Common myeloid progenitor, CD34-positive (primary cell): ENCODE measurements around the gene ACACB.

ENCODE experiments used
- CTCF ChIA-PET: fragments of 350-600 bp; sonication (Branson Sonifier 250); formaldehyde crosslinking; loops from one replicate; lab custom pipeline; 2021; ENCODE audit warnings: antibody characterized with exemption; lab: Charles Lee
- POLR2A ChIA-PET: fragments of 350-600 bp; sonication (Branson Sonifier 250); formaldehyde crosslinking; loops from one replicate; lab custom pipeline; 2021; ENCODE audit warnings: antibody characterized with exemption; lab: Charles Lee
- DNase-seq, 3 donors: peaks; one replicate each; pipeline versions ENCODE4 v3.0.0 to v3.0.0-alpha.2; 2013
- H3K27ac ChIP-seq, 2 experiments: 1 replicate in 1 of 2; 2 replicates in 1 of 2; pipeline ENCODE4 v1.7.0; 2013; ENCODE audit warnings: inconsistent platforms in 2 of 2, low read length in 2 of 2, mild to moderate bottlenecking in 2 of 2, low read depth in 1 of 2, moderate library complexity in 1 of 2; ENCODE audit not compliant: severe bottlenecking in 2 of 2, insufficient read depth in 1 of 2, poor library complexity in 1 of 2
- H3K27me3 ChIP-seq, 5 experiments: replicated peaks in 2 of 5; 1 replicate in 3 of 5; 2 replicates in 2 of 5; pipeline versions ENCODE4 v1.6.1 to v1.7.0; 2013; ENCODE audit warnings: low read length in 4 of 5, mild to moderate bottlenecking in 2 of 5, moderate library complexity in 2 of 5, inconsistent platforms in 1 of 5; ENCODE audit not compliant: insufficient read depth in 5 of 5, control insufficient read depth in 4 of 5
- H3K36me3 ChIP-seq, 4 experiments: 1 replicate in 2 of 4; 2 replicates in 2 of 4; pipeline versions ENCODE4 v1.6.1 to v1.7.0; 2013; ENCODE audit warnings: low read length in 3 of 4, control low read depth in 1 of 4, mild to moderate bottlenecking in 1 of 4; ENCODE audit not compliant: control insufficient read depth in 4 of 4, insufficient read depth in 4 of 4
- H3K4me1 ChIP-seq, 4 experiments: 1 replicate in 3 of 4; 2 replicates in 1 of 4; pipeline versions ENCODE4 v1.6.1 to v1.7.1; 2013; ENCODE audit warnings: low read length in 3 of 4, mild to moderate bottlenecking in 3 of 4, control low read depth in 1 of 4, inconsistent platforms in 1 of 4, moderate library complexity in 1 of 4; ENCODE audit not compliant: control insufficient read depth in 4 of 4, insufficient read depth in 4 of 4; ENCODE audit errors: control extremely low read depth in 1 of 4
- H3K4me3 ChIP-seq, 7 experiments: 1 replicate in 4 of 7; 2 replicates in 3 of 7; pipeline versions ENCODE4 v1.5.1 to v1.7.0; 2013; ENCODE audit warnings: mild to moderate bottlenecking in 7 of 7, low read length in 6 of 7, moderate library complexity in 6 of 7, inconsistent platforms in 2 of 7, low read depth in 2 of 7, control low read depth in 1 of 7; ENCODE audit not compliant: insufficient read depth in 4 of 7, control insufficient read depth in 1 of 7; ENCODE audit errors: extremely low read depth in 1 of 7
- H3K9me3 ChIP-seq, 5 experiments: 1 replicate in 4 of 5; 2 replicates in 1 of 5; pipeline versions ENCODE4 v1.6.1 to v1.7.1; 2013; ENCODE audit warnings: low read length in 4 of 5, mild to moderate bottlenecking in 2 of 5, inconsistent platforms in 1 of 5, low read depth in 1 of 5, moderate library complexity in 1 of 5; ENCODE audit not compliant: control insufficient read depth in 4 of 5, insufficient read depth in 2 of 5; ENCODE audit errors: control extremely low read depth in 1 of 5
- WGBS: methylation state at CpG from one replicate; pipeline ENCODE4 v1.1.5; 2013; ENCODE audit not compliant: insufficient coverage; 5-methylcytosine and 5-hydroxymethylcytosine counted together

The ACACB gene

DNA sequence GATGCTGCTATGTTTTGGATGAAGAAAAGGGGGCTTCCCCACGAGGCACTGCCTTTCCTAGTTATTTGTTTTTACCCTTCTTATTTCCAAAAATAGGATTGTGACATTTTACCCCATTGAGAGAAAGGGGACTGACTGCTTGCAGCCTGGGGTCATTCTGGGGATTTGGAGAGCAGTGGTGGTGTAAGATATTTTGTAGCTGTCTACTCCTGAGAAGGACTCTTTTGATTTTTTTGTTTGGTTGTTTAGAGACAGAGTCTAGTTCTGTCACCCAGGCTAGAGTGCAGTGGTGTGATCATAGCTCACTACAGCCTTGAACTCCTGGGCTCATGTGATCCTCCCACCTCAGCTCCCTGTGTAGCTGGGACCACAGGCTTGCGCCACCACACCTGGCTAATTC is 113.8 kb downstream of the ACACB start:
- 100% methylated on average over 1 of the region's 2 CpGs for WGBS
- ChIA-PET CTCF (interaction anchor here (1.0 kb wide), 1 partner anchor 53 kb away, joined by 3 read pairs; no protein-coding TSS in a partner anchor), POLR2A (no interaction called here)
- no peaks in the 10 kb centered on the region for H3K27me3 ChIP-seq
- H3K9me3 ChIP-seq: no peaks in the 10 kb centered on the region
- no peak overlapping the region for H3K4me3 ChIP-seq
- H3K4me1 ChIP-seq: no peaks in the 10 kb centered on the region
- H3K27ac ChIP-seq: no peak overlapping the region
- H3K36me3 ChIP-seq: peaks cover 0 to 37% (median 7%) of the 10 kb centered on the region in 4 experiments
- DNase-seq: no peak

DNA sequence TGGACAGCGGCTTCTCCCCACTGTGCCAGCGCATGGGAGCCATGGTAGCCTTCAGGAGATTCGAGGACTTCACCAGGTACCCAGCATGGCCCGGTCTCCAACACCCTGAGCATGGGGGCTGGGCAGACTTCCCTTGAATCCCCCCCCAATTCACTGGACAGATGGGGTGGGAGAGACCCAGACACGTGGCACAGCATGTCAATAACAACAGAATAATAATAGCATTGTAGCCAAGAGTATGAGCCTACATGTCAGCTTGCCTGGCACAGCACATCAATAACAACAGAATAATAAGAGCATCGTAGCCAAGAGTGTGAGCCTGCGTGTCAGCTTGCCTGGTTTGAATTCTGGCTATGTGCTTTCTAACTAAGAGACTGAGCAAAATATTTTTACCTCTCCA is 116.3 kb downstream of the ACACB start:
- Histone ChIP-seq H3K4me1 (no peaks in the 10 kb centered on the region), H3K27ac (no peak overlapping the region), H3K4me3 (no peak overlapping the region), H3K9me3 (no peaks in the 10 kb centered on the region), H3K36me3 (peaks cover 0 to 46% (median 15%) of the 10 kb centered on the region in 4 experiments), H3K27me3 (no peaks in the 10 kb centered on the region)
- WGBS: 100% methylated on average over 5 of the region's 7 CpGs
- DNase-seq: no peak
- ChIA-PET CTCF (no interaction called here), POLR2A (no interaction called here)

DNA sequence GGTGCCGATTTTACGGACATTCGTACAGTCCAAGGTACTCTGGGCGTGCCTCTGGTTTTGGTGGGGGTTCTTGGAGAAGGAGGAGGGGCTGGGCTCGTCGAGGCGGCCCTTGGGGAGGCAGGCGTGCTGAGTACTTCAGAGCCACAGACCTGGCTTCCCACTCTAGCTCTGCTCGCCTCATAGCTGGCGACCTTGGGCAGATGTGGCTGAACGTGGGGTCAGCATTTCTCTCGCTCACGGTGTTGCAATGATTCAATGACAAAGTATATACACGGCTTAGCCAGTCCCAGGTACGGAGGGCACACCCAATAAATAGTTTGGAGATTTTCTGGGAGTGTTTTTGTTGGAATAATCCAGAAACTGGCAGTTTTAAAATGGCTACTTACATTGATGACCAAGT is 117.6 kb downstream of the ACACB start:
- 98% methylated on average over 12 of the region's 15 CpGs for WGBS
- DNase-seq: no peak
- ChIA-PET CTCF (interaction anchor here (1.1 kb wide), 1 partner anchor 13 kb away, joined by 4 read pairs; no protein-coding TSS in a partner anchor), POLR2A (no interaction called here)
- H3K27ac ChIP-seq: no peak overlapping the region
- H3K27me3 ChIP-seq: no peaks in the 10 kb centered on the region
- H3K4me3 ChIP-seq: no peak overlapping the region
- no peaks in the 10 kb centered on the region for H3K9me3 ChIP-seq
- peaks cover 0 to 42% (median 15%) of the 10 kb centered on the region in 4 experiments for H3K36me3 ChIP-seq
- no peaks in the 10 kb centered on the region for H3K4me1 ChIP-seq

DNA sequence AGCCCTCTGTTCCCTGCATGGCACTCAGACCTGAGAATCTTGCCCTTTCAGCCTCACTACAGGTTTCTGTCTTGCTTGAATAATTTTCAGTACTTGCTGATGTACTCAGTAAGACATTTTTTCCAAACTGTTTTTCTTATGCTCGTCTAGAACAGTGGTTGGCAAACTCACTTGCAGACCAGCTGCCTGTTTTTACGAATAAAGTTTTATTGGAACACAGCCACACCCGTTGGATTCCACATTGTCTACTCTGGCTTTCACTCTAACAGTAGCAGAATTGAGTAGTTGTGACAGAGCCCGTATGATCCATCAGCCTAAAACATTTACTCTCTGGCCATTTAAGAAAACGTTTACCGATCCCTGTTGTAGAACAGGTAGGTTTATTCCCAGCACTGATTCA is 119.9 kb downstream of the ACACB start:
- H3K4me3 ChIP-seq: no peak overlapping the region
- 96% methylated on average over 6 of the region's 6 CpGs for WGBS
- POLR2A ChIA-PET: no interaction called here

DNA sequence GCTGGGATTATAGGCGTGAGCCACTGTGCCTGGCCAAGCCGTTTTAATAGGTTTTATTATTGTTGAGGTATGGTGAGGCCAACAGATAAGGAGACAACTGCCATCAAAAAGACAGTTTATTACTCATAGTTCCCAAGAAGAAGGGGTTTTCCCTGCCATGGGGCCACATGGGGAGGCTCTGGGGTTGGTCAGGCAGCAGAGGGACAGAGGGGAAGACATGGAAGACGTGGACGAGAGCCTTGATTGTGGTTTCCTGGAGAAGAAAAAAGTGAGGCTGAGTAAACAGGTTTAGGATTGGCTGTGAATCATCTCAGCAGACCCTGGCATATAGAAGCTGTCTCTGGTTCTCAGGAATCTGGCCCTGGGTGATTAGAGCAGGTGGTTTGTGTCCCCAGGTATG is 122.8 kb downstream of the ACACB start:
- 82% methylated on average over 2 of the region's 4 CpGs for WGBS
- Histone ChIP-seq H3K36me3 (peaks cover 0 to 48% (median 25%) of the 10 kb centered on the region in 4 experiments), H3K4me3 (no peak overlapping the region), H3K27me3 (no peaks in the 10 kb centered on the region), H3K27ac (no peak overlapping the region), H3K4me1 (no peaks in the 10 kb centered on the region), H3K9me3 (no peaks in the 10 kb centered on the region)
- ChIA-PET CTCF (interaction anchor here (0.8 kb wide), 1 partner anchor 153 kb away, joined by 3 read pairs; no protein-coding TSS in a partner anchor), POLR2A (interaction anchor here (0.6 kb wide), 1 partner anchor 25 kb away, joined by 4 read pairs; no protein-coding TSS in a partner anchor)
- DNase-seq: no peak

More for the DNA sequence above, 119.9 kb downstream of the ACACB start:
- H3K36me3 ChIP-seq: peaks cover 0 to 45% (median 23%) of the 10 kb centered on the region in 4 experiments
- no peaks in the 10 kb centered on the region for H3K4me1 ChIP-seq
- H3K9me3 ChIP-seq: no peaks in the 10 kb centered on the region
- H3K27me3 ChIP-seq: no peaks in the 10 kb centered on the region
- H3K27ac ChIP-seq: no peak overlapping the region
- CTCF ChIA-PET: interaction anchor here (1.1 kb wide), 1 partner anchor 11 kb away, joined by 3 read pairs; no protein-coding TSS in a partner anchor
- DNase-seq: no peak

DNA sequence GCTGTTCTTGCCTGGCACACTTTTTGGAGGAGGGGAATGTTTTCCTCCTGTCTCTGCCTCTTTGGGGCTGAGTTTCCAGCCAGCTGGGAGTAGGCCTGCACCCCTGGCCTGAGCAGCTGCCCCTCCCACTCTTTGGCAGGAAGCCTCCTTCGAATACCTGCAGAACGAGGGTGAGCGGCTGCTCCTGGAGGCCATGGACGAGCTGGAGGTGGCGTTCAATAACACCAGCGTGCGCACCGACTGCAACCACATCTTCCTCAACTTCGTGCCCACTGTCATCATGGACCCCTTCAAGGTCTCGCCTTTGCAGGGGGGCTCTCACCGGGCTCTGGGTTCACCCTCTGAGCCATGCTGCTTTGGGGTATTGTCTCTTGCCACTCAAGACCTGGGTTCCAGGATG is 123.3 kb downstream of the ACACB start:
- Histone ChIP-seq H3K9me3 (no peaks in the 10 kb centered on the region), H3K4me1 (no peaks in the 10 kb centered on the region), H3K27ac (no peak overlapping the region), H3K36me3 (peaks cover 0 to 48% (median 25%) of the 10 kb centered on the region in 4 experiments), H3K4me3 (no peak overlapping the region), H3K27me3 (no peaks in the 10 kb centered on the region)
- 95% methylated on average over 10 of the region's 11 CpGs for WGBS
- no peak for DNase-seq
- ChIA-PET CTCF (no interaction called here), POLR2A (interaction anchor here (0.6 kb wide), 2 partner anchors 22 to 26 kb away, joined by 4 read pairs; no protein-coding TSS in a partner anchor)

DNA sequence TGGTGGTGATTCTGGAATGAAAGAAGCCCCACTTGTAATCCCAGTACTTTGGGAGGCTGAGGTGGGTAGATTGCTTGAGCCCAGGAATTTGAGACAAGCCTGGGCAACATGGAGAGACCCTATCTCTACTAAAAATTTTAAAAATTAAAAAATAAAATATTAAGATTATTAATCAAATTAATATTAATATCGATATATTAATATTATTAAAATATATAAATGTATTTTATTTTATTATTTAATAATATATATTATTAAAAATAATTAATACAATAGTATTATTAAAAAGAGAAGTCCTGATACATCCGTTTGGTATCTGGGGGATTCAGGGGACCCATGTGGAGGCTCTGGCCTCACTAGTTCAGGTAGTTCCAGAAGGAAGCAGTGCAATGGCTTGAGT is 124.0 kb downstream of the ACACB start:
- H3K27me3 ChIP-seq: no peaks in the 10 kb centered on the region
- no peak overlapping the region for H3K4me3 ChIP-seq
- WGBS: no CpG with 5 or more reads among the region's 2 CpGs
- H3K36me3 ChIP-seq: peaks cover 0 to 48% (median 22%) of the 10 kb centered on the region in 4 experiments
- POLR2A ChIA-PET: interaction anchor here (0.6 kb wide), 1 partner anchor 22 kb away, joined by 4 read pairs; no protein-coding TSS in a partner anchor
- no peak overlapping the region for H3K27ac ChIP-seq
- H3K9me3 ChIP-seq: no peaks in the 10 kb centered on the region
- no peaks in the 10 kb centered on the region for H3K4me1 ChIP-seq
- CTCF ChIA-PET: no interaction called here
- DNase-seq: no peak
